Stomach smooth muscle (tissue), 2 donors: ENCODE measurements around the gene EWSR1.
"Not testable (repeated sequence)": the region's sequence is repeated elsewhere in the genome, so short reads cannot be mapped to it uniquely, and the experiment has no call there.

Experiments
- H3K27ac ChIP-seq: one replicate; pipeline ENCODE4 v1.7.0; 2013; ENCODE audit warnings: mild to moderate bottlenecking, low read length, inconsistent platforms
- H3K27me3 ChIP-seq, 2 donors: one replicate each; pipeline ENCODE4 v1.7.0; 2013; ENCODE audit warnings: low read length in 2 of 2; ENCODE audit not compliant: insufficient read depth in 2 of 2, control insufficient read depth in 1 of 2
- H3K36me3 ChIP-seq, 2 donors: one replicate each; pipeline ENCODE4 v1.7.0; 2013; ENCODE audit warnings: low read length in 2 of 2; ENCODE audit not compliant: control insufficient read depth in 2 of 2, insufficient read depth in 2 of 2
- H3K4me1 ChIP-seq: one replicate; pipeline ENCODE4 v1.7.0; 2013; ENCODE audit warnings: low read length; ENCODE audit not compliant: control insufficient read depth, insufficient read depth
- H3K4me3 ChIP-seq, 2 donors: one replicate each; pipeline ENCODE4 v1.7.0; 2013; ENCODE audit warnings: low read length in 2 of 2
- H3K9ac ChIP-seq, 2 donors: one replicate each; pipeline ENCODE4 v1.7.0; 2013; ENCODE audit warnings: low read length in 2 of 2, mild to moderate bottlenecking in 1 of 2
- H3K9me3 ChIP-seq, 2 donors: one replicate each; pipeline ENCODE4 v1.7.0; 2013; ENCODE audit warnings: low read length in 2 of 2; ENCODE audit not compliant: control insufficient read depth in 2 of 2
- donor health status: healthy.
- donor health status: Pancreatic carcinoma.

EWSR1 gene

DNA sequence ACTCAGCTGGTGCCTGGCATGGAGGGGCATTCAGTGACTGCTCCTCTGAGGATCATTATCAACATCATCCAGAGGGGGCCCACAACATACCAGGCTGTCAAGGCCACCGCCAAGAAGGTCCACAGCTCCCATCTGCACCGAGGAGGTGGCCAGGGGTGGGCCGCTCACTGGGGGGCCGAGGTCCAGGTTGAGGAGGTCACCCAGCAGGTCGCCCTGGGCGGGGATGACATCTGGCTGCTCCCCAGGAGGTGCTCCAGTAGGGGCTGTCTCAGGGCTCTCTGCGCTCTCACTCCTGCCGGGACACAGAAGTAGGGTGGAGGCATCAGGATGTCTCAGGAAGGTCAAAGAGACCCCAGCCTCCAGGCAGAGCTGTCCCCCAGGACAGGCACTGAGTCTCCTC lies 72.5 kb downstream of the EWSR1 start:
- Histone ChIP-seq H3K4me1 (peaks cover 16% of the 10 kb centered on the region), H3K27ac (no peak overlapping the region), H3K36me3 (peaks cover 41 to 57% of the 10 kb centered on the region in 2 donors), H3K9ac (no peak overlapping the region), H3K27me3 (no peaks in the 10 kb centered on the region), H3K9me3 (no peaks in the 10 kb centered on the region), H3K4me3 (no peak overlapping the region)

- Histone ChIP-seq H3K9ac (no peak overlapping the region), H3K27me3 (no peaks in the 10 kb centered on the region), H3K27ac (no peak overlapping the region), H3K4me3 (no peak overlapping the region), H3K9me3 (no peaks in the 10 kb centered on the region), H3K36me3 (peaks cover 37 to 54% of the 10 kb centered on the region in 2 donors), H3K4me1 (peaks cover 21% of the 10 kb centered on the region)
Observed at GRCh38 chr22:29341056-29341848, 73.2 kb downstream of the EWSR1 start.

DNA sequence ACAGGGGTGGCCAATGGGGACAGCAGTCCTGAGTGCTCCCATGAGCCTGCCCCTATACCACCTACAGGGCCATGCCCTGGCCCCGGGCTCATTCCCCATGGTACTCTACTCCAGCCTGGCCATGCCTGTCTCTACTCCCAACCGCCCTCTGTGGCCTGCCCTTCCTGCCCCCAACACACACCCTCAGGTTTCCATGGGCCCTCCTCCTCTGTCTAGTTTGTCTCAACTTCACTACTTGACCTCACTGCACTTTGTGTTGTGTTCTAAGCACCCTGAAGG lies 73.7 kb downstream of the EWSR1 start:
- Histone ChIP-seq H3K4me3 (no peak overlapping the region), H3K27me3 (no peaks in the 10 kb centered on the region), H3K9ac (no peak overlapping the region), H3K4me1 (peaks cover 23% of the 10 kb centered on the region), H3K36me3 (peaks cover 39 to 56% of the 10 kb centered on the region in 2 donors), H3K27ac (no peak overlapping the region), H3K9me3 (no peaks in the 10 kb centered on the region)

GRCh38 chr22:29342177-29342576 lies 74.1 kb downstream of the EWSR1 start:
- Histone ChIP-seq H3K9ac (no peak overlapping the region), H3K4me3 (no peak overlapping the region), H3K27ac (no peak overlapping the region), H3K4me1 (peaks cover 23% of the 10 kb centered on the region), H3K27me3 (no peaks in the 10 kb centered on the region), H3K36me3 (peaks cover 39 to 52% of the 10 kb centered on the region in 2 donors), H3K9me3 (no peaks in the 10 kb centered on the region)

DNA sequence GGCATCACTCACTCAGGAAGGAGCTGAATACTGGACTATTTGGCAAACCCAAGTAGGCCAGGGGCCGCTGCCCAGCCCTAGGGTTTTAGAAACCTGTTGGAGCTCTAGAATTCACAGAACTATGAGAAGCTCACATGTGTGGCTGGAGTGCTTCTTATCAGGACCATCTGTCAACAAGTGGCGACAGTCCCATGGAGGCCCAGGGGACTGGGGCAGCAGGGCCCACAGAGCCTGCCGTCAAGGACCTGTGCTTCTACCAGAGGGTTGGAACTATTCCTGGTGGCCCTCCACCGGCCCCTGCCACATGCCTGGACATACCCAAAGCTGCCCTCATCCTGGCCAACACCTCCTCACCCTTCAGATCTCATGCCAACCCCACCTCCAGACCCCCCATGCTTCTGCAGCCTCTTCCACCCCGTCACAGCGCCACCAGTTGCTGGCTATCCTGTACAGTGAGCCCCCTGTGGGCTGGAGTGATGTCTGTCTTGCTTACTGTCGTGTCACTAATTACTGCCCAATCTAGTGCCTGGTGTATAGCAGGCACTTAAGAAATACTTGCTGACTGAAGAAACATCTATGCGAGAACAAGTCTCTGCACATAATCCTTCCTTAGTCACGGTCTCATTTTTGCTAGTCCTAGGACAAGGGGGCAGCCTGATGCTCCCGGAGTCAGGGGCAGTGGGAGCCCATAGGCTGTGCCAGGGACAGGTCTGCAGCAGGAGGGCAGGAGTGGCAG lies 74.7 kb downstream of the EWSR1 start:
- Histone ChIP-seq H3K36me3 (peaks cover 40 to 50% of the 10 kb centered on the region in 2 donors), H3K4me1 (peaks cover 23% of the 10 kb centered on the region), H3K27me3 (no peaks in the 10 kb centered on the region), H3K27ac (no peak overlapping the region), H3K9ac (no peak overlapping the region), H3K4me3 (no peak overlapping the region), H3K9me3 (no peaks in the 10 kb centered on the region)

GRCh38 chr22:29343313-29343805 lies 75.3 kb downstream of the EWSR1 start:
- H3K9ac ChIP-seq: no peak overlapping the region
- H3K9me3 ChIP-seq: no peaks in the 10 kb centered on the region
- peaks cover 23% of the 10 kb centered on the region for H3K4me1 ChIP-seq
- no peak overlapping the region for H3K27ac ChIP-seq
- no peaks in the 10 kb centered on the region for H3K27me3 ChIP-seq
- H3K36me3 ChIP-seq: peaks cover 41 to 50% of the 10 kb centered on the region in 2 donors
- H3K4me3 ChIP-seq: no peak overlapping the region

- Histone ChIP-seq H3K4me3 (no peak overlapping the region), H3K27me3 (no peaks in the 10 kb centered on the region), H3K4me1 (peaks cover 23% of the 10 kb centered on the region), H3K9me3 (no peaks in the 10 kb centered on the region), H3K36me3 (peaks cover 43 to 50% of the 10 kb centered on the region in 2 donors), H3K27ac (no peak overlapping the region), H3K9ac (no peak overlapping the region)
Observed at GRCh38 chr22:29344137-29344536, 76.1 kb downstream of the EWSR1 start.

DNA sequence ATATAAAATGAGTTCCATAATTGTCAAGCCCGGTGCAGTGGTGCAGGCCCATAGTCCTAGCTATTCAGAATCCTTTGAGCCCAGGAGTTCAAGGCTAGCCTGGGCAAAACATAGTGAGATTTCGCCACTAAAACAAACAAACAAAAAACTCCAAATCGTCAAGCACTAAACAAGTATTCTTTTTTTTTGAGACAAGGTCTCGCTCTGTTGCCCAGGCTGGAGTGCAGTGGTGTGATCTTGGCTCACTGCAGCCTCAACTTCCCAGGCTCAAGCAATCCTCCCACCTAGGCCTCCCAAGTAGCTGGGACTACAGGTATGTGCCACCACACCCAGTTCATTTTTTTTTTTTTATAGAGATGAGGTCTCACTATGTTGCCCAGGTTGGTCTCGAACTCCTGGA lies 76.8 kb downstream of the EWSR1 start:
- not testable (repeated sequence) for H3K9ac ChIP-seq, H3K27me3 ChIP-seq, H3K9me3 ChIP-seq, H3K4me3 ChIP-seq, H3K27ac ChIP-seq
- H3K36me3 ChIP-seq: peaks cover 45 to 52% of the 10 kb centered on the region in 2 donors
- peaks cover 23% of the 10 kb centered on the region for H3K4me1 ChIP-seq

GRCh38 chr22:29345932-29346331 lies 77.9 kb downstream of the EWSR1 start:
- Histone ChIP-seq H3K9me3 (no peaks in the 10 kb centered on the region), H3K4me3 (no peak overlapping the region), H3K4me1 (peaks cover 23% of the 10 kb centered on the region), H3K36me3 (peaks cover 46 to 53% of the 10 kb centered on the region in 2 donors), H3K27me3 (no peaks in the 10 kb centered on the region), H3K9ac (no peak overlapping the region), H3K27ac (no peak overlapping the region)

GRCh38 chr22:29346659-29347058 lies 78.6 kb downstream of the EWSR1 start:
- Histone ChIP-seq H3K36me3 (peaks cover 48 to 52% of the 10 kb centered on the region in 2 donors), H3K27me3 (no peaks in the 10 kb centered on the region), H3K9ac (no peak overlapping the region), H3K4me3 (no peak overlapping the region), H3K9me3 (no peaks in the 10 kb centered on the region), H3K4me1 (peaks cover 23% of the 10 kb centered on the region), H3K27ac (no peak overlapping the region)

DNA sequence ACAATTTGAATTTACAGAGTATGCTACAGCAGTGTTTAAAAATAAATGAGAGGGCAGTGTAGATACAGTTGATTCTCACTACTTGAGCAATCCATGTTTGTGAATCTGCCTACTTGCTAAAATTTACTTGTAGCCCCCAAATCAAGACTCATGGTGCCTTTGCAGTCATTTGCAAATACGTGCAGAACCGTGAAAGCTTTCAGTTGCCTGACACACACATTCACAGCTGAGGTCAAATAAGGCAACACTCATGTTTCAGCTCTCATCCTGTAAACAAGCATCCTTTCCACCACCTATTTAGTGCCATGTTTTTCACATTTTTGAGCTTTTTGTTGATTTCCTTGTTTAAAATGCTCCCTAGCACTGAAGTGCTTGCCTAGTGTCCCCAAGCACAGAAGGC lies 80.0 kb downstream of the EWSR1 start:
- H3K27me3 ChIP-seq: no peaks in the 10 kb centered on the region
- H3K27ac ChIP-seq: no peak overlapping the region
- no peaks in the 10 kb centered on the region for H3K9me3 ChIP-seq
- no peak overlapping the region for H3K9ac ChIP-seq
- H3K4me3 ChIP-seq: no peak overlapping the region
- peaks cover 49 to 57% of the 10 kb centered on the region in 2 donors for H3K36me3 ChIP-seq
- H3K4me1 ChIP-seq: peaks cover 21% of the 10 kb centered on the region
